ENCODE results near the gene PXMP2.

DNA sequence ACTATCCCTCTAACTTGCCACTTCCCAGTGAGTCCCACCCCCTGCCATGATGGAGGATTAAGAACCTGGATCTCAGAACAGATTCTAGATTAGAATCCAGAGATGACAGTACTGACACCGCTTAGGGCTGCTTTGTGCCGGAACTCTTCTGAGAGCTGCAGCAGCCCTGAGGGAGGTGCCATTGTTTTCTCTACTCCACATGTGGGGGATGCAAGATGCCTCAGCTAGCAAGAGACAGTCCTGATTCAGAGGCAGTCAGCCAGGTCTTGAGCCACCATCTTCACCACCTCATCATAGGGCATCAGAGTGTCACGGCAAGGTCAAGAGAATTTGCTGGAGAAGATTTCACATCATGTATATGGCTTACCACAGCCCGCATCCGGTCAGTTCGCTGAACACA, 19.9 kb downstream of the PXMP2 start:
- TF ChIP-seq CTCF (IDR thresholded peaks at IDR 0.05; ENCODE audit: low read length) (no peak), EZH2 (IDR thresholded peaks at IDR 0.05; ENCODE audit: borderline replicate concordance, low read length) (no peak)
